Activated T-helper 1 cell treated with Interleukin-2 at 50 U/mL for 16 hours (primary cell): ENCODE results near the gene CHERP.
"Not testable (repeated sequence)": the region's sequence is repeated elsewhere in the genome, so short reads cannot be mapped to it uniquely, and the experiment has no call there.

ENCODE experiments used
- DNase-seq: peaks from one replicate; pipeline ENCODE4 v3.0.0-alpha.2; 2020; ENCODE audit warnings: low read depth

CHERP gene

DNA sequence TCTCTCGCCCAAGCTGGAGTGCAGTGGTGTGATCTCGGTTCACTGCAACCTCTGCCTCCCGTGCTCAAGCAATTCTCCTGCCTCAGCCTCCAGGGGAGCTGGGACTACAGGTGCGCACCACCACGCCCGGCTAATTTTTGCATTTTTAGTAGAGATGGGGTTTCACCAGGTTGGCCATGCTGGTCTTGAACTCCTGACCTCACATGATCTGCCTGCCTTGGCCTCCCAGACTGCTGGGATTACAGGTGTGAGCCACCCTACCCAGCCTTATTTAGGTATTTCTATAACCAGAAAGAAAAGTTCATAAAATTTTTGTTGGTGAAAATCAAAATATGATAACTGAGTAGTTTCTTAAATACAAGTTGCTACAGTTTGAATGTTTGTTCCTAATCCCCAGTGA is 1.5 kb upstream of the CHERP start:
- DNase-seq, result not testable (repeated sequence)

DNA sequence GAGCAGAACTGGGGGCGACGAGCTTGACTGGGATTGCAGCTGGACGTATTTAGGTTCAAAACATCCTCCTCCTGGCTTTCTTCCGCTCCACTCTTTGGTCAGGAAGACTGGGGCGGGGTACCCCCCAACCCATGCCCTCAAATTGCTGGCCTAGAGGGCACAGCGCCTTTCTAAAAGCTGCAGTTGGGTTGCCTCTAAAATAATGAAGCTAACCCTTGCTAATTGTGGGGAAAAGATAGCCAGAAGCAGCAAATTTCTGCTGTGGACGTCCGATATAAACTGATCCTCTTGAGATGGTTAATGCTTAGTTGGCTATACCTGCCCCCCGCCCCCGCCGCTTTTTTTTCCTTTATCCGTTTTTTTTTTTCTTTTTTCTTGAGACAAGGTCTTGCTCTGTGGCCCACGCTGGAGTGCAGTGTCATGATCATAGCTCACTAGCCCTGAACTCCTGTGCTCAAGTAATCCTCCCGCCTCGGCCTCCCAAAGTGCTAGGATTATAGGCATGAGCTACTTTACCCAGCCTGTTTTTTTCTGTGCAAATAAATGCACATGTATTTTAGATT is 754 bp upstream of the CHERP start:
- DNase-seq, result no peak

DNA sequence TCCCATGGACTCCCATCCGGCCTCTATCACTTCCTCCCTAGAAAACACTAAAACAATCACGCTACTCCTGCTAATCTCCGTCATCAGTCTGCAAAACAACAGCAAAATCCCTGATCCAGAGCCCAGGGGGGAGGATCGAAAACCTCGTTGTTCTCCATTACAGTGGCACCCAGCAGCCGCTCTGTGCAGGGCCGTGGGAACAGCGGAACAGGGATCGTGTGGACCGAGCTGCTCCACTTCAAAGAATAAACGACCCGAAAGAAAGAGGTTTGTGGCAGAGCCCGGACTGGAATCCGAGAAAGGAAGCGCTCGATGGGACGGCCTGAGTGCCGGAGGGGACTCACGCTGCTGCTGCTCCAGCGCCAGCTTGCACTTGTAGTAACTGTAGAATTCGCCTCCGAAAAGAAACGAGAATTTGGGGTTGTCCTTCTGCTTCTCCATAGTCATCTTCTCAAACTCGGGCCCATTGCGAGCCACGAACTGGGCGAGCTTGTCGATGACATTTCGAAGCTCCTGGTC is 652 bp downstream of the CHERP start:
- DNase-seq, result no peak

DNA sequence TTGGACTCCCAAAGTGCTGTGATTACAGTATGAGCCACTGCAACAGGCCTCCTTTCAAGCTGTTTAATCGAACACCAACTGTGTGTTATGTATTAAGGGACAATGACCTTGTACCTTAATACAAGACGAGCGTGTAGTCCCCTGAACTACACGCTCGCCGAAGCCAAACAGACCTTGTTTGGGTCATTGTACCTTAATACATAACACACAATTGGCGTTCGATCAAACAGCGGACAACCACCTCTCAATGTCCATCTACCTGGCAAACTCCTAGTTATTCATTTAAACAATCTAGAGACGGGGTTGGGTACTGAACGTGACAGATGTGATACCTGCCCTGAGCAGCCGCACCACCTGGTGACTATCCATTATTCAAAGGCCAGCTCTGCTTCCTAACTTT is 1.3 kb downstream of the CHERP start:
- no peak for DNase-seq

DNA sequence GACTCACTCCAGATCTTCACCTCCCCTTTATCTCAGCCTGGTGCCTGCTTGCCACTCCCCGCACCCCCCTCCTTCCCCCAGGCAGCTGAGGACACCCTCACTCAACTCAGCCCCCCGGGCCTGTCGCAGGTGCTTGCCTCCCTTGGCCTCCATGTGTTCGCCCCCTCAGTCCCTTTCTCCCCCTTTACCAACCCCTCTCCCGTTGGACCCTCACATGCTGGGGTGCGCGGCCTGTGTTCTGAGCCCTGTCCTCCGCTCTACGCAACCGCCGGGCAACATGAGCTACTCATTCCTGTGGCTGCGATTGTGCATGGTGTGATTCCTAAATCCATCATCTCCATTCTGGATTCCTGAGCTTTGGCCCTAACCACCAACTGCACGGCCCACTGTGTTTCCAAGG is 5.1 kb downstream of the CHERP start:
- no peak for DNase-seq

DNA sequence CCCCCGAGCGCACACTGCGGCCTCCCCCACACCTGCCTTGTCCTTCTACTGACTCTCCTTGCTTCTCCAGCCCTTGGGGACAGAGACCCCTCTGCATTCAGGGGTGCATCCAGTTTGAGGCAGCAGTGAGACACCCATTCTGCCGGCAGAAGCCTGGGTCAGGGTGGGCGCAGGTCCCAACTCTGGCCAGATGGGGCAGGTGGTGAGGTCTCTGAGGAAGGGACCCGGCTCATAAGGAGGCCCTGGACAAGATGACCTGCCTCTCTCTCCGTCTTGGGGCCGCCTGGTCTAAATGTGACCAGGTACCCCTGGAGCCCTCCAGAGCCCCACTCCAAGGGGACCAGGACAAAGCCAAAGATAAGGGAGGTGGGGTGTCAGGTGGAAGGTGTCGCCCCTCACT is 6.1 kb downstream of the CHERP start:
- DNase-seq, result no peak

DNA sequence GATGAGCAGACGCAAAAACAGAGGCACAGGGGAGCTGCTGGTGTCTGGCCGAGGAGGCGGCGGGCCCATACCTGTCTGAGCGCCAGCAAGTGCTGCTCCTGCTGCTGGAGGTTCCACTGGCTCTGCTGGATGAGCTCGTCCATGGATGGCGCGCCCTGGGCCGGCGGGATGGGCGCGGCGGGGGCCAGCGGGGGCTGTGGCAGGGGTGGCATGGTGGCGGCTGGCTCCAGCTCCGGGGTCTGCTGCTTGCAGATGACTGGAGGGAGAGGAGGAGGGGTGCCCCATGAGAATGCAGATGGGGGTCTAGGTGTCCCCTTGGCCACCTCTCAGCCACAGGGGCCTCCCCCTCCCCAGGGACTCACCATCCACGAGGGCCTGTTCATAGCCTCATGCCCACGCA is 6.9 kb downstream of the CHERP start:
- no peak for DNase-seq

DNA sequence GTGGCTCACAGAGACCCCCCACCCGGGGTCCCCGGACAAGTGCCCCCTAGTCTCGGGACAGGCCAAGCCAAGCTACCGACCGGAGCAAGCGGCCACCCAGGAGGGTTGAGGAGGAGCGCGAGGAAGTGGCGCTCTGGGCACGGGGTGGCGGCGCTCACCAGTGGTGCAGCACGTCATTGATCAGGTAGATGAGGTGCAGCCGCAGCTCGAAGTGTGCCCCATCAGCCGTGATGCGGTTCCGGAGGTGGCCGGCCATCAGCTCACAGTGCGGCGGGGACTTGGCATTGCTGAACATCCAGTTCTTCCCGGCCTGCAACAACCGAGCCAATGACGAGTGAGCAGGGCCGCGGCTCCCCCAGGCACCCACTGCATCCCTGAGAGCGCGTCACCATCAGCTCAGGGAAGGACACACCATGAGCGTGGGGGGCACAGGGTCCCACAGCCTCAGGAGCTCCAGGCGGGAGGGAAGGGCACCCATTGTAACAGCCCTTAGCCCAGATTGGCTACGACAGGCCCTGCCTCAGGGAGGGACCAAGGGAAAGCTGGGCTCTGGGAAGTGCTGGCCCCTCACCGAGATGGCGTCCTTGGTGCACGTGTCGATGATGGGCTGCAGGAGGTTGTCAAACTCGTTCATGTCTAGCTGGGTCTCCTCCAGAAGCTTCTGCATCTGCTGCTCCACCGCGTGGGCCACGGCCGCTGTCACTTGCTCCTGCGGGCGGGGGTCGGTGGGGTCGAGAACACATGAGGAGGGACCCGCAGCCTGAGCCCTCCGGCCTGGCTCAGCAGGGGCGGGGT is 9.6 kb downstream of the CHERP start:
- no peak for DNase-seq

DNA sequence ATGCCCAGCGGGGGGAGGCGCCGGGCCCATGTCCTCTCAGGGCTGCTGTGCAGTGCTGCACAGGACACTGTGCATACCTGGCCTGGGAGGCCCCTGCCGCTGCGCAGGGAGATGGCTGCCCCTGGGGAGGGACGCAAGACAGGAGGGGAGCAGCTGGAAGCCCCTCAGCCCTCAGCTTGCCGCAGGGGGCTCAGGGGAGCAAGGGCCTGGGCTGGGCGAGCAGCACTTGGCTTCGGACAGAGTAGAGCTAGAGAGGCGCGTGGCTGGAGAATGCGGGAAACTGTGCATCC is 10.9 kb downstream of the CHERP start:
- no peak for DNase-seq

DNA sequence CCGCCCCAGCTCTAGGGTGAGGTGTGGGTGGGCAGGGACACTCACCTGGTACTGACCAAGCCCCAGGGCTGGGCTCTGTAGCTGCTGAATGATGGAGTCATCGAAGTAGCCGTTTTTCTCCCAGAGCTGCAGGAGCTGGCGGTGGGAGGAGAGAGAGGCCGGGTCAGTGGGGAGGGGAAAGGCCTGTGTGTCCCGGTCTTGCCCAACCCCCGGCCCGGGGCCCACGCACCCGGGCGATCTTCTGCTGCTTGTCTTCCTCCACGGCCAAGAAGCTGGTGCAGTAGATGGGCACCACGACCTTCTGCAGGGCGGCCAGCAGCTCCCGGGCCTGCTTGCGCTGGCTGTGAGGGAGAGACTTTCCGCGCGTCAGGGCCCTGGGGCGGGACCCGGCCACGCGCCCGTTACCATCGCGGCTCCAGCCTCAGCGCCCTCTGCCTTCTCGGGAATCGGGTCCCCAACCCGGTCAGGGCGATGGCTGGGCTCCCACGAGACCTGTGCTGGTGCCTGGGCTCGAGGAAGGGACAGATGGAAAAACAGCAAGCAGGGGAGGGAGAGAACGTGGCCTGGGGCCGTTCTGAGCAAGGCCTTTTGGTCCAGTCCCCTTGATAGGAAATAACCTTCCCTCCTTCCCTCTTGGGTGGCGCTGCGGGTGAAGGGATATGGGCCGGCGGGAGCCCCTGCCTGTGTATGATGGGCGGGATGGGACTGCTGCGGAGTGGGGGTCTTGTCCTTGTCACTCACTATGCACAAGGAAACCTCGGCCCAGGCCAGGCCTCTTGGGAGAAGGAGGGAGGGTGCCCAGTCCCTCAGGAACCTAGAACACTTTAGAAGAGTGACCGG is 11.5 kb downstream of the CHERP start:
- DNase-seq, result no peak

DNA sequence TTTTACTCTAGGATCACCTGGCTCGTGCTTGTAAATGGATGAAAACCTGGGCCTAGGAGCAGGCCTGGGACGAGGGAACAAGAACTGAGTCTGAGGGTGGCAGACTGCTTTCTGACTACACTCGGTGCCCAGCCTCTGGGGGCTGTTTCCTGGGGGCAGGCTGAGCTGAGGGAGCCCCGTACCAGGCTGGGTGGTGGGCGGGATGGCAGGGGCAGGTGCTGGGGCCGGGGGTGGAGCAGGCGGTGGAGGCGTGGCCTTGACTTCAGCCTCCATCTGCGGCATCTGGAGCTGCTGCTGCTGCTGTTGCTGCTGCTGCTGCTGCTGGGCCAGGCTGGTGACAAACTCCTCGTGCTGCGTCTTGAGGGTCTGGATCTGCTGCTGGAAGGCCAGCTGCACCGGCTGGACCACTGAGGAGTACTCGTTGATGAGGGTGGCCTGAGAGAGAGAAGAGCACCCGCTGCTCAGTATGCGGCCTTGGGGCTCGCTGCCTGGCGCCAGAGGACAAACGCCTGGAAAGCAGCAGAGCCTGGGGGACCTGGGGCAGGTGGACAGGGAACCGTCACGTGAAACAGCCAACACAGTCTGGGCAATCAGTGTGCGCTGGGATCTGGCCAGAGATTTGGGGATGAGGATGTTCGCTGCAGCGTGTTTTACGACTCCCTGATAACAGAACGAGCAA is 12.6 kb downstream of the CHERP start:
- no peak for DNase-seq

DNA sequence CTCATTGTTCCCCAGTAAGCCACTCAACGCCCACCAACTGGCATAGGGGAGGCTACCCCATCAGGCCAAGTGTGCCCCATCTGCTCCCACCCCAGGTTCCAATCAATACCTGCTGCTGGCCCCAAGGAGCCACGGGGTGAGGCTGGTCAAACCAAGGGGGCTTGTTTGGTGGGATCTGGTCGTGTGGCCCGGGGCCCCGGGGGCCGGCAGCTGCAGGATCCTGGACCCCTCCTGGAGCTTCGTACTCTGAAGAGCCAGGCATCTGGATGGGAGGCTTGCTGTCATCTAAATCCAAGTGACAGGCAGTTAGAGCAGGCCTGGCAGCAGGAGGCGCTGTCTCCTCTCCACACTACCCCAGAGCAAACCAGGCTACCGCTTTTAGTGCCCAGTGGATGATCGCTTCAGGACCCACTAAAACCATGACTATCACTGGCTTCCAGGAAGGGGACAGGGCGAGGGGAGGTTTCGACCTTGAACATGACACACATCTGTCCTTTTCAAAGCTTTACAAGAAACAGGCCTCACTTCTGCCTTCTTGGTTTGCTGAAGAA is 14.2 kb downstream of the CHERP start:
- no peak for DNase-seq

DNA sequence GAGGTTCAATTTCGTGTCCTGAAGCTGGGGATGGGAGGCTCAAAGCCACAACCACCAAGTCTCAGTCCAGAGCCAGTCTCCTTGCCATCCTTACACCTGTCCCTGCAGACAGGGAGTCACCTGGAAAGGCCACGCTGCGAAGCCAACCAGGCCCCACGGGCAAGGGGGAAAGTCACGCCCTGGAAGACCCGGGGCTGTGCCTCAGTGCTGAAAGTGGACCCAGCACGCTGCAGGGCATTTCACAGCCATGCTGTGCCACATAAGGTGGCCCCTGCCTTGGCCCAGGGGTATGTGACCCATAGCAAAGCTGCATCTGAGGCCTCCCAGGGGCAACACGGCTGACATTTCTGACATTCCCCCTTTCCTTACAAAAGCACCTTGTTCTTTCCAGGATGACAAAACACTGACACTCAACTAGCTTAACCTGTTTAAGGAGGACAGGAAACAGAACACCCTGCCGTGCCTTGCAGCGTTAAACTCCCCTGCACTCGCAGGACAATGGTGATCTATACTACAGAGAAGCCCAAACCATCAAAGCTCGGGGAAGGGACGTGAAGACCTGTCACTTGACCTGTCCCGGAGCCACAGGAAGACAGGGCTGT is 14.8 kb downstream of the CHERP start:
- DNase-seq, result no peak

DNA sequence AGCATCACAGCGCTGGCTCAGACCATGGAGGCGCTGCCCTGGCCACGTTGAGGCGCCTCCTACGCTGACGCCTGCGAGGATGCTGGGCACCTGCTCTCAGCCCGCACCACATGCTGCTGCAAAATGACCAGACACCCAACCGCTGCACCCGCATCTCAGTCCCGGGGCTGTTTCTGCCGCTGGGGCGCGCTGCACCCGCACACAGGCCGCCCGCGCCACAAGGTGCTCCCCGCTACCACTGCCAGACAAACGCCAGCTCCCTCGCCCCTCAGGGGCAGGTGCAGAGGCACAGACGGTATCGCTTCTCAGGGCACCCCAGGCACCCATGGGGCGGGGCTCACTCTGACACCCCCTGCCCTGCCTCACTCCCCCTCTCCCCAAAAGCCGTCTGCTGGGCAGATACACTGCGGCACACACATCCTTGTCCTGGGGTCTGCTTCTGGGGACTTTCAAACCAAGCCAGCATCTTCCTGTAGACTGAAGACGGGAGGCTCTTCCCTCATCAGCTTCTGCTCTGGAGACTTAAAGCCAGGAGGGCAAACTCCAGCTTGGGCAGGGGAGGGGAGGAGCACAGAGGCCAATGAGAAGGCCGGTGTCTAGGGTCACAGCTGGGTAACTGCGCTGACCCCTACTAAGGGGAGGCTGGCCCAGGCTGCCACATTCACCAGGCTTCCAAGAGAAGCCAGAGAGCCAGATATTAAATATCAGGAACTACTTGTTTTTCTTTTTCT is 16.3 kb downstream of the CHERP start:
- DNase-seq, result no peak

DNA sequence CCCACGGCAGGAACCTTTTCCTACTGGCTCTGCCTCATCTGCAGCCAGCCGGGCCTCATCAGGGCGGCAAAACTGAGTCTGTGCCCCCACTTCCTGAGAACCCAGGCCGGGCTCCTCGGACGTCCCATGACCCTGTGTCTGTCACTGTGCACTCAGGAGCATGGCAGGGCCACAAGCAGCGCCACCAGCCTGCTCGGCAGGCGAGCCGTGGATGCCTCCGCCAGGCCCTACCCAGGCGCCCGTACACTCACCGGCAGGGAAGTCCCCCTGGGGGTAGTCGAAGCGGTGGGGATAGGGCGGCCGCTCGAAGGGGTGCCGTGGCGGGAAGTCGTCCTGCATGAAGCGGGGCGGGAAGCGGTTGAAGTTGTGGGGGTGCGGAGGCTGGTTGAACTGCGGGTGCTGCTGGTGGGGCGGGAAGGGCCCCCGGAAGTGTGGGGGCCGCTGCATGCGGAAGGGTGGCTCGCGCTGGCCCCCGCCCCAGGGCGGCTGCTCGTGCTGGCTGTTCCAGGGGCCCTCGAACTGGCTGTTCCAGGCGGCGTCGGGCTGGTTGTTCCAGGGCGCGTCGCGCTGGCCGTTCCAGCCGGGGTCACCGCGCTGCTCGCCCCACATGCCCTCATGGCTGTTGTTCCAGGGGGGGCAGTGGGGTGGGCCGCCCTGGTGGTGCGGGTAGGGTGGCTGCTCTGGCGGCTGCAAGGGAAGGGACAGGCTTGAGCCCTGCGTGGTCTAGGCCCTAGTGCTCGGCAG is 17.1 kb downstream of the CHERP start:
- no peak for DNase-seq

DNA sequence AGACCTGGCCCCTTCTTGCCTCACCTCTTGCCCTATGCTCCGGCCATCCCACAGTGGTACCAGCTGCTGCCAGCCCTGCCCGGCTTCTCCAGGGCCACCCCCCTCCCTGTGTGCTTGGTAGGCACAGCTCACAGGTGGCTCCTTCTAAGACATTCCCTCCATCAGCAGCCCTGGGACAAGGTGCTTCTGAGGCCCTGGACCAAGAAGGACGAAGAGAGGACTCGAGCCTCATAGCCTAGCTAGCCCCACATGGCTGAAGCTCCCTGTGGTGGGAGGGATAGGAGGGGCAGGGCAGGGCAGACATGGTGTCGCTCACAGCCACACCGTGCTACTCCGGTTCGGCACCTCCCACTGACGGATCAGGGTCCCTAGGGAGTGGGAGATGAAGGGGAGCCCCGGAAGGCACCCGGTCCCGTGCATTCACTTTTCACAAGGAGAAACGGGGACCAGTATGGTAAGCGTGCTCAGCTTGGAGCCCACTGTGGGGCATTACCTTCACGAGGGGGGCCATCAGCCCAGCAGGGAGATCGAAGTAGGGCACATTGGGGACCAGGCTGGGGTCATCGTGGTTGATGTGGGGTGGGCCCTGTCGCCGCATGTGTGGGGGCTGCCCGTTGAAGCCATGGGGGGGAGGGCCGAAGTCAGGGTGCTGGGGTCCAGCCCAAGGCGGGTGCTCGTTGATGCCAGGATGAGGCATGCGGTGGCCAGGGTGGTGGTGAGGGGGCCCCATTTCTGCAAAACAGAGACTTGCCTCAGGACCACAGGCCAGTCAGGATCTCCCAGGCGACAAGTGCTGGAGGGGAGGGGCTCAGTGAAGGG is 19.5 kb downstream of the CHERP start:
- no peak for DNase-seq

DNA sequence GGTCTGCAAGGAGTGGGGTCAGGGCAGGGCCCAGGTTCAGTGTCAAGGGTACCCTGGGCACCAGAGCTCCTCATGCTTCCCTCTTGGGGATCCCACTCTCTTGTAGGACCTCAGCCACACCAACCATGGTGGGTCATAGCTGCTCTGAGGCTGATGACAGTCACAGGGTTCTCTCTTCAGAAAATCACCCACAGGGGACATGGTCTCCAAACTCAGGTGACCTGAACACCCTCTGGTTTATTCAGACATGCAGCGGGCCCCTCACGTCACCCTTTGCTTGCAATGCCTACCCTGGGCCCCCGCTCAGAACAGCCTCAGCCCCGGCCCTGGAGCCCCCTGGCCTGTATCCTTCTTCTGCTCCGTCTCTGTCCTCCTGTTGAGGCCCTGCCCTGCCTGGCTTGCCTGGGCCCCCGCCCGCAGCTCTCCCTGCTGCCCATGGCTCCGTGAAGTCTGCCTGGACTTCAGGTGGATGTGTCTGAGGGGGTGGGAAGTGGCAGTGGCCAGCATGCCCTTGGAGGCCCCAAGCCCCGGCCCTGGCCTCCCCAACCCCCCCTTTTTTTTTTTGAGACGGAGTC is 20.4 kb downstream of the CHERP start:
- no peak for DNase-seq

DNA sequence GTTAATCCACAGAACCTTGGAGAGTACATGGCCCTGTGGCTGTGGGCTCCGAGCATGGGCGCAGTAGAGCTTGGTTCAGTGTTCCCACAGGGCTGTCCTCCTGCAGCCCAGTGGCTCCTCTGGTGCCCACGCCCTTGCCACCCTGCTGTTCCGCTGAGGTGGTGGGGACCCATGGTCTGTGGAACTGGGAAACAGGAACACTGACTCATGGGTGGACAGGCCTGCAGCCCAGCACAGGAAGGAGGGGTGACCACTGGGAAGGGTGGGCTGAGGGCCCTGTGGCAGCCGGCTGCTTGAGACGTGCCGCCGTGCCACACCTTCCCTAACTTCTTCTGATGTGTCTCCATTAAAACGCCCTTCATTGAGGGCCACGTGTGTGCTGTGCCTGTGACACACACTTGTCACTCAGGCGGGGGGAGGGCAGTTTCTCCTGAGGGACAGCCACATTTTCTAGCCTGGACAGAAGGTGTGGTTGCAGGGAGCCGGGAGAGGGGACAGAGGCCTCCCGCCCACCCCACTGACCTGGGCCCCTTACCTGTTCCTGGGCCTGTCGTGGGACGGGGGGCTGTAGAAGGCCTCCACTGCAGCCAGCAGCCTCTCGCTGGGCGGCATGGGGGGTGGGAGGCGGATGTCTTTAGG is 21.1 kb downstream of the CHERP start:
- no peak for DNase-seq
